Measurements from ENCODE around the gene MAGOH.

DNA sequence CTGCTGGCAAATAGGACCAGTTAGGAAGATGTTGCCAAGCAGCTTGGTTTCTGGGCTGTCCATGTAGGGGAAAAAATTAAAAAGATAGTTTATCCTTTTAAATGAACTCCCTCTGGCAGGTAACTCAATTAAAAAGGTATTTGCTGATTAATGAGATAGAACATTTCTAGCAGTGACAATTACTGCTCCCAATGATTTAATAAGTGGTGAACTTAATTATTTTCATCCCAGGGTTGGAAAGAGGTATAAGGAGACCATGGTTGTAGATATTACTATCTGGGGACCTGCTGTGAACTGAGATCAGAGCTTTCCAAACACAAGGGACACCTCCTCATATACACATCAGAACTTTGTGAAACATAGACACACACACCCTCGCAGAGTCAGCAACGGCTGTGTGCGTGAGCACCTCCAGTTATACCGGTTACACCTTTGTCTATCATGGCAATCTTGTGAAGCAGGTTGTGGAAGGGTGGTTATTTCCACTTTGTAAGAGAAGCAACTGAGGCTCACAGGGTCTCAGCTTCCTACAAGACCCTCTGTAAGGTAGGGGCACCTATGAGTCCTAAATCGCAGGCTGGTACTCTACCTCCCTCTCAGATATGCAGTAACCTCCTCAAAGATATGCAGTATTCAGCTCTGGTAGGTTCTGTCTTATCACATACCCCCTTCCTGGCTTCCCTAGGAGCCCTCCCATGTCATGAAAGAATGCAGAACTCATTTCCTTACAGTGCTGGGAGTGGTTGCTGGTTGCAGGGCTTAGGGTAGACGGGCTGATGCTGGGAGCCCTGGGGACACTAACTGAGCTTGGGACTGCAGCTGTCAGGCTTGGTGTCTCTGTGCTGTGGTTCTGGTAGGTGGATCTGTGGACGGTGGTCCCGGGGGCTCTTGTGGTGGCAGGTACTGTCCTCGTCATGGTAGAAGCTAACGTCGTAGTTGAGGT lies 18.5 kb upstream of the MAGOH start:
- TF ChIP-seq POLR2A (IDR thresholded peaks at IDR 0.05), result no peak
- TF ChIP-seq, protein P1, sequence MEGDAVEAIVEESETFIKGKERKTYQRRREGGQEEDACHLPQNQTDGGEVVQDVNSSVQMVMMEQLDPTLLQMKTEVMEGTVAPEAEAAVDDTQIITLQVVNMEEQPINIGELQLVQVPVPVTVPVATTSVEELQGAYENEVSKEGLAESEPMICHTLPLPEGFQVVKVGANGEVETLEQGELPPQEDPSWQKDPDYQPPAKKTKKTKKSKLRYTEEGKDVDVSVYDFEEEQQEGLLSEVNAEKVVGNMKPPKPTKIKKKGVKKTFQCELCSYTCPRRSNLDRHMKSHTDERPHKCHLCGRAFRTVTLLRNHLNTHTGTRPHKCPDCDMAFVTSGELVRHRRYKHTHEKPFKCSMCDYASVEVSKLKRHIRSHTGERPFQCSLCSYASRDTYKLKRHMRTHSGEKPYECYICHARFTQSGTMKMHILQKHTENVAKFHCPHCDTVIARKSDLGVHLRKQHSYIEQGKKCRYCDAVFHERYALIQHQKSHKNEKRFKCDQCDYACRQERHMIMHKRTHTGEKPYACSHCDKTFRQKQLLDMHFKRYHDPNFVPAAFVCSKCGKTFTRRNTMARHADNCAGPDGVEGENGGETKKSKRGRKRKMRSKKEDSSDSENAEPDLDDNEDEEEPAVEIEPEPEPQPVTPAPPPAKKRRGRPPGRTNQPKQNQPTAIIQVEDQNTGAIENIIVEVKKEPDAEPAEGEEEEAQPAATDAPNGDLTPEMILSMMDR (IDR thresholded peaks at IDR 0.05), result no peak
- TF ChIP-seq POLR2AphosphoS5 (IDR thresholded peaks at IDR 0.05), result no peak
- no peak for TF ChIP-seq EP300 (IDR thresholded peaks at IDR 0.05)

All from stomach (tissue), 4 donors.